ENCODE measurements around the gene HPGDS. TPM values are rescaled to one million over a fixed set of nuclear protein-coding genes. Genes with fewer than 3 reads are reported as not detected.

The HPGDS gene
- total and polyA plus RNA-seq, 2 of the 13 experiments (the other 11 are each of a cell fraction or from before 2014, with no cell fraction given) = not detected

DNA sequence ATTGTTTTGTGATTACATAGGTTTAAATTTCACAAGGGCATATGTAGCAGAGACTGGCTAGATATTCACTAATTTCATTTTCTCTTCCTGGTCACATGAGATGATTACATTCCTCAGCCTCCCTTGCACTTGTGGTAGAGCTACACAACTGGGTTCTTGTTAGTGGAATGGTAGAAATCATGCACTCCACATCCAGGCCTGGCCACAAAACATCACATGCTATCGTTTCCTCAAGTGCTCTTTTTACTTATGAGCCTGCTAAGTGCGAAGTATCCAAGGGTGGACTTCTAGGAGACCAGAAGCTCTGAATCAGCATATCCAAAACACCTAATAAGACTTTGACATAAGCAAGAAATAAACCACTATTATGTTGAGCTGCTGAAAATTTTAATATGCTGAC is 26.4 kb upstream of the HPGDS start:
- Histone ChIP-seq H3K4me2 (ENCODE audit: low read depth, low read length) (no peak overlapping the region), H3K9ac (ENCODE audit: insufficient read depth, low read depth, low read length) (no peak overlapping the region), H3K27ac (ENCODE audit: extremely low read length, insufficient read depth, low read length) (no peak overlapping the region), H3K9me3 (ENCODE audit: low read length) (no peaks in the 10 kb centered on the region), H3K4me1 (ENCODE audit: insufficient read depth, low read length) (no peaks in the 10 kb centered on the region), H3K27me3 (ENCODE audit: control insufficient read depth in 1 of 2, insufficient read depth in 2 of 2, low read length in 2 of 2) (peaks cover 0 to 3% of the 10 kb centered on the region in 2 experiments; a peak in 1 of 5 replicates), H3K4me3 (replicated peaks in 1 of 3; ENCODE audit: insufficient read depth in 1 of 3, low read depth in 2 of 3, low read length in 3 of 3) (no peak overlapping the region), H3K79me2 (ENCODE audit: insufficient read depth, low read length) (no peaks in the 10 kb centered on the region), H2AFZ (ENCODE audit: low read length) (no peak overlapping the region), H4K20me1 (ENCODE audit: insufficient read depth, low read length) (no peaks in the 10 kb centered on the region), H3K36me3 (replicated peaks in 1 of 2; ENCODE audit: control insufficient read depth in 1 of 2, insufficient read depth in 2 of 2, low read length in 2 of 2) (no peaks in the 10 kb centered on the region)
- ATAC-seq = no peak
- BruUV-seq (replicated peaks) = no TSS peak
- 0% methylated on average over 2 of the region's 2 CpGs for WGBS (ENCODE audit: low lambda C conversion rate)
- ChIA-PET POLR2A (no interaction called here), CTCF (ENCODE audit: low intra/inter-chr PET ratio, low total read pairs) (no interaction called here)
- DNase-seq (ENCODE audit: low spot score) = no peak
- TF ChIP-seq ZNF678 (CRISPR knock-in tag; IDR thresholded peaks at IDR 0.05) (no peak), MAFK (conservative IDR thresholded peaks at IDR 0.05 in 1 of 2, IDR thresholded peaks at IDR 0.05 in 1 of 2; ENCODE audit: low read length in 2 of 2) (0 out of 4 replicates have a peak, but pooled peaks of 1 of the 2 experiments have one; percentile 11)
- in situ Hi-C loops (cut with HindIII; ENCODE audit: extremely low pct_ligation_motif_present, low pct_unique_long_range_greater_than_20kb) (no loop called here), intact Hi-C loops (cut with micrococcal nuclease; ENCODE audit: unreplicated experiment) (no loop called here)
- FAIRE-seq = no peak

- Histone ChIP-seq H3K4me2 (ENCODE audit: low read depth, low read length) (no peak overlapping the region), H3K9me3 (ENCODE audit: low read length) (no peaks in the 10 kb centered on the region), H3K27me3 (ENCODE audit: control insufficient read depth in 1 of 2, insufficient read depth in 2 of 2, low read length in 2 of 2) (peaks cover 0 to 3% of the 10 kb centered on the region in 2 experiments; a peak in 1 of 5 replicates), H3K4me1 (ENCODE audit: insufficient read depth, low read length) (no peaks in the 10 kb centered on the region), H2AFZ (ENCODE audit: low read length) (no peak overlapping the region), H3K36me3 (replicated peaks in 1 of 2; ENCODE audit: control insufficient read depth in 1 of 2, insufficient read depth in 2 of 2, low read length in 2 of 2) (no peaks in the 10 kb centered on the region), H3K79me2 (ENCODE audit: insufficient read depth, low read length) (no peaks in the 10 kb centered on the region), H3K27ac (ENCODE audit: extremely low read length, insufficient read depth, low read length) (no peak overlapping the region), H4K20me1 (ENCODE audit: insufficient read depth, low read length) (no peaks in the 10 kb centered on the region), H3K4me3 (replicated peaks in 1 of 3; ENCODE audit: insufficient read depth in 1 of 3, low read depth in 2 of 3, low read length in 3 of 3) (no peak overlapping the region), H3K9ac (ENCODE audit: insufficient read depth, low read depth, low read length) (no peak overlapping the region)
- in situ Hi-C loops (cut with HindIII; ENCODE audit: extremely low pct_ligation_motif_present, low pct_unique_long_range_greater_than_20kb) = no loop called here
- ChIA-PET POLR2A (no interaction called here), CTCF (ENCODE audit: low intra/inter-chr PET ratio, low total read pairs) (no interaction called here)
- intact Hi-C loops (cut with micrococcal nuclease; ENCODE audit: unreplicated experiment) = no loop called here
- TF ChIP-seq SALL1 (CRISPR knock-in tag; IDR thresholded peaks at IDR 0.05) (no peak), NR1H2 (CRISPR knock-in tag; IDR thresholded peaks at IDR 0.05; ENCODE audit: borderline replicate concordance, low read depth) (no peak), ZNF768 (CRISPR knock-in tag; IDR thresholded peaks at IDR 0.05) (no peak), FOXA1 (IDR thresholded peaks at IDR 0.05) (no peak), FOXA1 (CRISPR knock-in tag; IDR thresholded peaks at IDR 0.05) (no peak), PITX1 (CRISPR knock-in tag; IDR thresholded peaks at IDR 0.05) (no peak), CREBL2 (CRISPR knock-in tag; IDR thresholded peaks at IDR 0.05; ENCODE audit: borderline replicate concordance) (no peak), ZNF143 (CRISPR knock-in tag; IDR thresholded peaks at IDR 0.05) (no peak), ZNF296 (CRISPR knock-in tag; conservative IDR thresholded peaks at IDR 0.05) (no peak), IRF9 (CRISPR knock-in tag; IDR thresholded peaks at IDR 0.05; ENCODE audit: borderline replicate concordance) (no peak)
- ATAC-seq (no peak), DNase-seq (ENCODE audit: low spot score) (no peak), FAIRE-seq (no peak)
- no TSS peak for BruUV-seq (replicated peaks)
- 76% methylated on average over 1 of the region's 1 CpG for WGBS (ENCODE audit: low lambda C conversion rate)
Observed at GRCh38 chr4:94368459-94368858, 25.8 kb upstream of the HPGDS start.

All from HepG2 (cell line).